HCEC 1CT (cell line): ENCODE results near the gene TRMT10B.
"Not testable (repeated sequence)": the region's sequence is repeated elsewhere in the genome, so short reads cannot be mapped to it uniquely, and the experiment has no call there.

Experiments
- DNase-seq: peaks from one replicate; pipeline ENCODE4 v3.0.0-alpha.2; 2017

TRMT10B gene

GRCh38 chr9:37753489-37754190 is at the start of gene TRMT10B:
Gene TRMT10B (plus strand): TSS chr9:37753805. CDS start chr9:37761932, 8,127 bp downstream.
- DNase-seq = peak; percentile 68

GRCh38 chr9:37705787-37706186 is 47.8 kb upstream of the TRMT10B start:
- DNase-seq = no peak

GRCh38 chr9:37706290-37706689 is 47.3 kb upstream of the TRMT10B start:
- DNase-seq = peak; percentile 52

- no peak for DNase-seq
Observed at GRCh38 chr9:37707748-37708147, 45.9 kb upstream of the TRMT10B start.

GRCh38 chr9:37710046-37710445 is 43.6 kb upstream of the TRMT10B start:
- no peak for DNase-seq

GRCh38 chr9:37715260-37715659 is 38.3 kb upstream of the TRMT10B start:
- no peak for DNase-seq

GRCh38 chr9:37715991-37716505 is 37.6 kb upstream of the TRMT10B start:
- DNase-seq = no peak

- DNase-seq = no peak
Observed at GRCh38 chr9:37719526-37719925, 34.1 kb upstream of the TRMT10B start.

- no peak for DNase-seq
Observed at GRCh38 chr9:37727013-37727412, 26.6 kb upstream of the TRMT10B start.

GRCh38 chr9:37729499-37729898 is 24.1 kb upstream of the TRMT10B start:
- no peak for DNase-seq

GRCh38 chr9:37730256-37730655 is 23.3 kb upstream of the TRMT10B start:
- peak; percentile 17 for DNase-seq

- DNase-seq = no peak
Observed at GRCh38 chr9:37730839-37731238, 22.8 kb upstream of the TRMT10B start.

- no peak for DNase-seq
Observed at GRCh38 chr9:37732086-37732741, 21.4 kb upstream of the TRMT10B start.

- no peak for DNase-seq
Observed at GRCh38 chr9:37732952-37733351, 20.7 kb upstream of the TRMT10B start.

GRCh38 chr9:37739222-37739621 is 14.4 kb upstream of the TRMT10B start:
- no peak for DNase-seq

- DNase-seq = no peak
Observed at GRCh38 chr9:37740128-37740527, 13.5 kb upstream of the TRMT10B start.

GRCh38 chr9:37740631-37741328 is 12.8 kb upstream of the TRMT10B start:
- DNase-seq = no peak

GRCh38 chr9:37745970-37746369 is 7.6 kb upstream of the TRMT10B start:
- DNase-seq = no peak

- DNase-seq = peak; percentile 62
Observed at GRCh38 chr9:37746448-37747270, 6.9 kb upstream of the TRMT10B start.

- peak; percentile 66 for DNase-seq
Observed at GRCh38 chr9:37747271-37747753, 6.3 kb upstream of the TRMT10B start.

- no peak for DNase-seq
Observed at GRCh38 chr9:37749129-37749528, 4.5 kb upstream of the TRMT10B start.

GRCh38 chr9:37751186-37751585 is 2.4 kb upstream of the TRMT10B start:
- DNase-seq = no peak

- DNase-seq = not testable (repeated sequence)
Observed at GRCh38 chr9:37751704-37752103, 1.9 kb upstream of the TRMT10B start.
